ENCODE results near the gene MSTO1.
A peak's percentile ranks its signal among the peaks of the same experiment; 100 is the strongest.
"Not testable (repeated sequence)": the region's sequence is repeated elsewhere in the genome, so short reads cannot be mapped to it uniquely, and the experiment has no call there.

GRCh38 chr1:155561779-155562580, 48.0 kb upstream of the MSTO1 start:
- TF ChIP-seq CTCF (IDR thresholded peaks at IDR 0.05; ENCODE audit: poor library complexity, severe bottlenecking); POLR2AphosphoS5 (IDR thresholded peaks at IDR 0.05); EZH2 (IDR thresholded peaks at IDR 0.05; ENCODE audit: borderline replicate concordance, insufficient read depth, low read length, poor library complexity, severe bottlenecking); REST (IDR thresholded peaks at IDR 0.05; ENCODE audit: borderline replicate concordance): not testable (repeated sequence)
- TF ChIP-seq SMC3 (conservative IDR thresholded peaks at IDR 0.05; ENCODE audit: poor library complexity) (peak; percentile 48), EP300 (conservative IDR thresholded peaks at IDR 0.05; ENCODE audit: poor library complexity, severe bottlenecking) (peak; percentile 41), RAD21 (conservative IDR thresholded peaks at IDR 0.05) (peak; percentile 35)
